GM10248 (cell line): ENCODE data around the gene ROBO1.
"Not testable (repeated sequence)": the region's sequence is repeated elsewhere in the genome, so short reads cannot be mapped to it uniquely, and the experiment has no call there.

Source experiments
- CTCF ChIA-PET: fragments of 300-600 bp; sonication (Branson Sonifier 250); formaldehyde crosslinking; extraction: SDS; loops from one replicate; lab custom pipeline; 2021; ENCODE audit warnings: antibody characterized with exemption; lab: Yijun Ruan, JAX
- POLR2A ChIA-PET: fragments of 350-650 bp; sonication (Branson Sonifier 250); formaldehyde crosslinking; extraction: SDS; loops from one replicate; lab custom pipeline; 2020; ENCODE audit warnings: antibody characterized with exemption; lab: Yijun Ruan, JAX
- DNase-seq: peaks from one replicate; pipeline ENCODE4 v3.0.0; 2012; ENCODE audit errors: extremely low spot score
- TF ChIP-seq, protein P1 (sequence below): IDR thresholded peaks from 2 replicates; pipeline ENCODE4 v1.5.1; 2012; ENCODE audit warnings: mild to moderate bottlenecking, low read depth; ENCODE audit errors: extremely low read depth, missing control alignments, control extremely low read depth

ROBO1 gene

DNA sequence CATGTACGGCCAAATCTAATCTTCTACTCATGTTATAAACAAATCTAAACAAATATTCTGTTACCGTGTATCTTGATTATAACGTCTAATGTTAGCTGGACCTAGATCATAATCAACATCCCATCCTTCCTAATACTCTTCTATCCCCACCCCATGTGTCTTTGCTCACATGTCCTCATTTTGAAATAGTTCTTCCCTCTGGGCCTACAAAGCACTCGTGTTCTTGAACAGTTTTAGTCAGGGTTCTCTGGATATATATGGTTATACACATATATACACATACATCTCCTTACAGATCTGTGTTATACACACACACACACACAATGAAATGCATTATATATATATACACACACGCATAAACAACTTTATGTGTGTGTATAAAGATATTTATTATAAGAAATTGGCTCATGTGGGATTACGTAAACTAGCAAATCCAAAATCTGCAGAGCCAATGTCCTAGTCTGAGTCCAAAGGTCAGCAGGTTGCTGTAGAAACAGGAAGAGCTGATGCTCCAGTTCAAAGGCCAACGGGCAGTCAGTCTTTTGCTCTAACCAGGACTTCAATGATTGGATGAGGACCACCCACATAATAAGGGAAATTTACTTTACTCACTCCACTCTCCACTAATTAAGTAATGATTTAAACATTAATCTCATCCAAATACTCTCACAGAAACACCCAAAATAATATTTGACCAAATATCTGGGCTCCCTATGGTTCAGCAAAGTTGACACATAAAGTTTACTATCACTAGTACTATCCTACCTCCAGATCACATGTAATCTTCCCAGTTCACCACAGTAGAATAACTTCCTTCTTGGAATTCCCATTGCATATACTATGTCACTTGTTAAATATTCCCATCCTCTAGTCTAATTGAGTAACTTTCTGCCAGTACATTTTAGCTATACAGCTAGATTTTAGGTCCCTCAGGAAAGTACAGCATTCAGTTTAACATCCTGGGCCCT lies 450.0 kb downstream of the ROBO1 start:
- CTCF ChIA-PET = interaction anchor here (0.9 kb wide), 1 partner anchor 136 kb away, joined by 3 read pairs; no protein-coding TSS in a partner anchor
- POLR2A ChIA-PET = no interaction called here
- no peak for DNase-seq
- TF ChIP-seq, protein P1, sequence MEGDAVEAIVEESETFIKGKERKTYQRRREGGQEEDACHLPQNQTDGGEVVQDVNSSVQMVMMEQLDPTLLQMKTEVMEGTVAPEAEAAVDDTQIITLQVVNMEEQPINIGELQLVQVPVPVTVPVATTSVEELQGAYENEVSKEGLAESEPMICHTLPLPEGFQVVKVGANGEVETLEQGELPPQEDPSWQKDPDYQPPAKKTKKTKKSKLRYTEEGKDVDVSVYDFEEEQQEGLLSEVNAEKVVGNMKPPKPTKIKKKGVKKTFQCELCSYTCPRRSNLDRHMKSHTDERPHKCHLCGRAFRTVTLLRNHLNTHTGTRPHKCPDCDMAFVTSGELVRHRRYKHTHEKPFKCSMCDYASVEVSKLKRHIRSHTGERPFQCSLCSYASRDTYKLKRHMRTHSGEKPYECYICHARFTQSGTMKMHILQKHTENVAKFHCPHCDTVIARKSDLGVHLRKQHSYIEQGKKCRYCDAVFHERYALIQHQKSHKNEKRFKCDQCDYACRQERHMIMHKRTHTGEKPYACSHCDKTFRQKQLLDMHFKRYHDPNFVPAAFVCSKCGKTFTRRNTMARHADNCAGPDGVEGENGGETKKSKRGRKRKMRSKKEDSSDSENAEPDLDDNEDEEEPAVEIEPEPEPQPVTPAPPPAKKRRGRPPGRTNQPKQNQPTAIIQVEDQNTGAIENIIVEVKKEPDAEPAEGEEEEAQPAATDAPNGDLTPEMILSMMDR = no peak

DNA sequence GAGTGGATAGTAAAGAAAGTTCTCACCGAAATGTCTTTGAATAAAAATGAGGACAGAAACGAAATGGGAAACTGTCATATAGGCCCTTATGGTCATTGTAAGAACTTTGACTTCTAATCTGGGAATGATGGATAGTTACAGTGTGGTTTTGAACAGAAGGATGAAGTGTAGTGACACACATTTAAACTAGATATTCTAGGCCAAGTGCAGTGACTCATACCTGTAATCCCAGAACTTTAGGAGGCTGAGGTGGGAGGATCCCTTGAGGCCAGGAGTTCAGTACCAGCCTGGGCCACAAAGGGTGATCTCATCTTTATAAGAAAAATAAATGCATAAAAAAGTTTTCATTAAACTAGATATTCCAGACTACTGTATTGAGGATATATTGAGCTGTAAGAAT lies 452.8 kb downstream of the ROBO1 start:
- no peak for DNase-seq
- TF ChIP-seq, protein P1 = no peak
- POLR2A ChIA-PET = no interaction called here
- CTCF ChIA-PET = no interaction called here

DNA sequence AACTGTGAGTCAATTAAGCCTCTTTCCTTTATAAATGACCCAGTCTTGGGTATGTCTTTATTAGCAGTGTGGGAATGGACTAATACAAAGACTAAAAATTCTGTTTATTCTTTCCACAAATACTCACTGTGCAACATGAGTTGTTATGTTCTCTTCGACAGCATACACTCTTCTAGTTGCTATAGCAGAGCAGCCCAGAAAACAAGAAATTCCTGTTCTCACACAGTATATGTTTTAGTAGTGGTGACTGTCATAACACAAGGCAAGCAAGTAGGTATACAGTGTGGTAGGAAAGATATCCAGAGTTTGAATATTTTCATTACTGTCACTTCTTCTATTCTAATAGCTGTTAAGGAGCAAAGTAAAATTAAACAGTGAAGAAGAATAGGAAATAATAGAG lies 453.3 kb downstream of the ROBO1 start:
- ChIA-PET CTCF (no interaction called here), POLR2A (no interaction called here)
- TF ChIP-seq, protein P1 = no peak
- DNase-seq = no peak

DNA sequence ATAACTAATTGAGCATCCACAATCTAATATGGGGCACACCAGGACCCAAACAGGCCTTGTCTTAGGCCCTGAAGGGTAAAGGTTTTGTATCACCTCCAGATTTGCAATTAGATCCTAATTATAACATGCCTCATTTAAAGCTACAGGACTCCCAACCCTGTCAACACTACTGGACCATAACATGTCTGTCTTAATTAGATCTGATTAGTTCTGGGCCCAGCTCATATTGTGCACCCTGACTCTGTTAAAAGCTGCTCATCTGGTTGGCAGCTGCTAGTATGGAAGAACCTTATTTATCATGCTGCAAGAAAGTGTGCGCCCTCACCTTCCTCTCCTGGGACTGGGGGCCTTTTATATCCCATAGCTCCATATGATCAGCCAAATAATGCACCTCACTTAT lies 457.8 kb downstream of the ROBO1 start:
- TF ChIP-seq, protein P1 = no peak
- CTCF ChIA-PET = interaction anchor here (1.2 kb wide), 1 partner anchor 52 kb away, joined by 3 read pairs; no protein-coding TSS in a partner anchor
- DNase-seq = no peak
- POLR2A ChIA-PET = no interaction called here

DNA sequence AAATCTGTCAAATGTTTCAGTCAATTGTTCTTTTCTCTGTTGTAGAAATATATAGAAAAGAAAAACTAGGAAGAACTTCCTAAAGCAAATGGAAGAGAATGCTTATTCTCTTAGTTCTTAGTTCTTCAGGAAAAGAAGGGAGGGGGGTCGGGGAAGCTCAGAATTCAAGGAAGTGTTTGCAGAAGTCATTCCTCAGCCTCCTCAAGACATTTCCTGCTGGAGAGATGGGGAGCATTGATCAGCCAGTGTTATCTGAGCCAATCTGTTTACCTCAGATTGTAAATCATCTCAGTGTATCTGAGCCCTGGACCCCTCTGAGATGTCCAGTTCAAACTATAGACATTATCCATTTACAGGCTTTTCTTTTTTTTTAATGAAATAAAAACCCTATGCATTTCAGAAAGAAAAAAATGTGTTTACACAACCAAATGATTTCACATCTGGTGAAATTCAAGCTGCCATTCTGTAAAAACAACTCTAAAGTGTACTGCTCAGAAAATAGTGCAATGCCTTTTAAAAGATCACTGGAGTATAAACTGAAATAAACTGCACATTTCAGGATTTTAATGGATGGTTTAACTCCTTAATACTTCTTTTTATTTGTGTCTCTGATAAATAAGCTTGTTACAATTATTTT lies 460.7 kb downstream of the ROBO1 start:
- DNase-seq = no peak
- POLR2A ChIA-PET = no interaction called here
- CTCF ChIA-PET = interaction anchor here (0.9 kb wide), 1 partner anchor 14 kb away, joined by 3 read pairs; no protein-coding TSS in a partner anchor
- TF ChIP-seq, protein P1 = no peak

DNA sequence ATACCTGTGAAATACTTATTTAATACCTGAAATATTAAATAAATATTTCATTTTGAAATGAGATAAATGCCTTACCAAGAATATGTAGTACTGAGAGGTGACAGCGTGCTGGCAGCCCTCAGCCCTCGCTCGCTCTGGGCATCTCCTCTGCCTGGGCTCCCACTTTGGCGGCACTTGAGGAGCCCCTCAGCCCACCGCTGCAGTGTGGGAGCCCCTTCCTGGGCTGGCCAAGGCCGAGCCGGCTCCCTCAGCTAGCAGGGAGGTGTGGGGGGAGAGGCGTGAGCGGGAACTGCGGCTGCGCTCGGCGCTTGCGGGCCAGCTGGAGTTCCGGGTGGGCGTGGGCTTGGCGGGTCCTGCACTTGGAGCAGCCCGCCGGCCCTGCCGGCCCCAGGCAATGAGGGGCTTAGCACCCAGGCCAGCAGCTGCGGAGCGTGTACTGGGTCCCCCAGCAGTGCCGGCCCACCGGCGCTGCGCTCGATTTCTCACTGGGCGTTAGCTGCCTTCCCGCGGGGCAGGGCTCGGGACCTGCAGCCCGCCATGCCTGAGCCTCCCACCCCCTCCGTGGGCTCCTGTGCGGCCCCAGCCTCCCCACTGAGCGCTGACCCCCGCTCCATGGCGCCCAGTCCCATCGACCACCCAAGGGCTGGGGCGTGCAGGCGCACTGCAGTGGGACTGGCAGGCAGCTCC lies 467.7 kb downstream of the ROBO1 start:
- DNase-seq, POLR2A ChIA-PET, CTCF ChIA-PET: not testable (repeated sequence)
